Measurements from ENCODE around the gene ANO9.

DNA sequence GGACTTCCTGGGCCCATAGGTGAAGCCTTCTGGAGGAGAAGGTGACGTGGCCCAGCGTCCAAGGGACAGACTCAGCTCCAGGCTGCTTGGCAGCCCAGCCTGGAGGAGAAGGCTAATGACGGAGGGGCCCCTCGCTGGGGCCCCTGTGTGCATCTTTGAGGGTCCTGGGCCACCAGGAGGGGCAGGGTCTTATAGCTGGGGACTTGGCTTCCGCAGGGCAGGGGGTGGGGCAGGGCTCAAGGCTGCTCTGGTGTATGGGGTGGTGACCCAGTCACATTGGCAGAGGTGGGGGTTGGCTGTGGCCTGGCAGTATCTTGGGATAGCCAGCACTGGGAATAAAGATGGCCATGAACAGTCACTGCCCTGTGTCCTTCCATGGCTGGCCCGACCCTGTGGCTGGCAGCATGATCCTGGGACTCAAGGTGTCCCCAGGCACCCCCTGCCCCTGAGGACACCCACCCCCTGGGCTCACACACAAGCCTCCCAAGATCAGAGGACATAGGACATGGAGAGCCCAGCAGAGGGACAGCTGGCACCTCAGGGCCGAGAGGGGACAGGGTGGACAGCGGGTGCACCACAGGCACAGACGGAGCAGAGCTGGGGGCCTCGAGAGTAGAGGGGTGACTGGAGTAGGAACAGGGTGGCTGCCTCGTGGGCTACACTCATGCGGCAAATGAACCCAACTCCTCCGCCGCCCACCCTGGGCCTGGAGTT is 37.1 kb downstream of the ANO9 start:
- TF ChIP-seq, protein P1, sequence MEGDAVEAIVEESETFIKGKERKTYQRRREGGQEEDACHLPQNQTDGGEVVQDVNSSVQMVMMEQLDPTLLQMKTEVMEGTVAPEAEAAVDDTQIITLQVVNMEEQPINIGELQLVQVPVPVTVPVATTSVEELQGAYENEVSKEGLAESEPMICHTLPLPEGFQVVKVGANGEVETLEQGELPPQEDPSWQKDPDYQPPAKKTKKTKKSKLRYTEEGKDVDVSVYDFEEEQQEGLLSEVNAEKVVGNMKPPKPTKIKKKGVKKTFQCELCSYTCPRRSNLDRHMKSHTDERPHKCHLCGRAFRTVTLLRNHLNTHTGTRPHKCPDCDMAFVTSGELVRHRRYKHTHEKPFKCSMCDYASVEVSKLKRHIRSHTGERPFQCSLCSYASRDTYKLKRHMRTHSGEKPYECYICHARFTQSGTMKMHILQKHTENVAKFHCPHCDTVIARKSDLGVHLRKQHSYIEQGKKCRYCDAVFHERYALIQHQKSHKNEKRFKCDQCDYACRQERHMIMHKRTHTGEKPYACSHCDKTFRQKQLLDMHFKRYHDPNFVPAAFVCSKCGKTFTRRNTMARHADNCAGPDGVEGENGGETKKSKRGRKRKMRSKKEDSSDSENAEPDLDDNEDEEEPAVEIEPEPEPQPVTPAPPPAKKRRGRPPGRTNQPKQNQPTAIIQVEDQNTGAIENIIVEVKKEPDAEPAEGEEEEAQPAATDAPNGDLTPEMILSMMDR (IDR thresholded peaks at IDR 0.05), result no peak
- no peak for TF ChIP-seq POLR2A (IDR thresholded peaks at IDR 0.05)

All from heart left ventricle (tissue), 13 donors.